K562 (cell line): ENCODE data around the gene LAMB1. TPM values are rescaled to one million over a fixed set of nuclear protein-coding genes. Genes with fewer than 3 reads are reported as not detected.

Experiments
- ATAC-seq: fragments of 200-7000 bp; cut with Tn5 transposase; 3 replicates; pipeline ENCODE4 v1.9.1; 2020; ENCODE audit warnings: moderate library complexity
- BruUV-seq: library from RNA; stranded (reverse); fragments of 400-500 nt; replicated peaks from 2 replicates; lab custom pipeline; 2021; lab: Mats Ljungman, UMichigan
- CTCF ChIA-PET: fragments of 300-600 bp; formaldehyde crosslinking; extraction: SDS; loops from one replicate; lab custom pipeline; 2021; ENCODE audit warnings: low intra/inter-chr PET ratio; lab: Yijun Ruan, JAX
- POLR2A ChIA-PET: fragments of 300-600, 350-650 bp; sonication (Branson Sonifier 250); formaldehyde crosslinking; extraction: SDS; loops from one replicate; lab custom pipeline; 2021; ENCODE audit warnings: antibody characterized with exemption, inconsistent platforms; lab: Yijun Ruan, JAX
- DNase-seq, 4 experiments: peaks; one replicate each; pipeline versions ENCODE4 v3.0.0 to v3.0.0-alpha.2; 2011 to 2018; ENCODE audit warnings: low spot score in 3 of 4, mixed read lengths in 3 of 4; ENCODE audit errors: extremely low read depth in 1 of 4
- FAIRE-seq: peaks from 2 replicates; lab custom pipeline; 2011; peaks lifted over from hg19 to GRCh38; lab: Jason Lieb, UNC
- H2AFZ ChIP-seq: 2 replicates; pipeline ENCODE4 v1.6.0; 2011; ENCODE audit warnings: low read depth, low read length, control low read depth, inconsistent platforms
- H3K27ac ChIP-seq: fragments of 200-600 bp; 3 replicates; pipeline ENCODE4 v1.8.0; 2011; ENCODE audit warnings: low read depth, mild to moderate bottlenecking, control low read depth, inconsistent platforms, low read length, moderate library complexity, mixed read lengths; ENCODE audit errors: extremely low read depth
- H3K27me3 ChIP-seq, 2 experiments: fragments of 300-600 bp in 1 of 2; 2 replicates in 1 of 2; 3 replicates in 1 of 2; pipeline versions ENCODE4 v1.6.0 to v1.8.0; 2011; ENCODE audit warnings: inconsistent platforms in 2 of 2, low read length in 2 of 2, mild to moderate bottlenecking in 1 of 2, mixed read lengths in 1 of 2, moderate library complexity in 1 of 2; ENCODE audit not compliant: control insufficient read depth in 2 of 2, insufficient read depth in 2 of 2
- H3K36me3 ChIP-seq: fragments of 300-600 bp; 3 replicates; pipeline ENCODE4 v1.8.0; 2011; ENCODE audit warnings: mild to moderate bottlenecking, low read length, inconsistent platforms; ENCODE audit not compliant: control insufficient read depth, insufficient read depth
- H3K4me1 ChIP-seq, 2 experiments: fragments of 200-600 bp in 1 of 2; replicated peaks in 1 of 2; 2 replicates in 1 of 2; 3 replicates in 1 of 2; pipeline versions ENCODE4 v1.5.1 to v1.8.0; 2011; ENCODE audit warnings: inconsistent platforms in 2 of 2, low read length in 2 of 2, mild to moderate bottlenecking in 1 of 2, mixed read lengths in 1 of 2, moderate library complexity in 1 of 2; ENCODE audit not compliant: control insufficient read depth in 2 of 2, insufficient read depth in 2 of 2
- H3K4me2 ChIP-seq: 2 replicates; pipeline ENCODE4 v1.6.1; 2011; ENCODE audit warnings: low read length, control low read depth, inconsistent platforms, mixed read lengths; ENCODE audit not compliant: insufficient read depth
- H3K4me3 ChIP-seq: fragments of 200-600 bp; sonication (generic), shearing (Covaris generic); 2 replicates; pipeline ENCODE4 v1.5.1; 2016; ENCODE audit warnings: control low read depth, inconsistent platforms
- H3K79me2 ChIP-seq: fragments of 200-600 bp; 3 replicates; pipeline ENCODE4 v1.8.0; 2011; ENCODE audit warnings: low read length, inconsistent platforms; ENCODE audit not compliant: control insufficient read depth, insufficient read depth
- H3K9ac ChIP-seq, 2 experiments: 2 replicates each; pipeline versions ENCODE4 v1.6.0 to v1.6.1; 2011; ENCODE audit warnings: low read depth in 2 of 2, low read length in 2 of 2, control low read depth in 1 of 2, inconsistent platforms in 1 of 2, mild to moderate bottlenecking in 1 of 2, mixed read lengths in 1 of 2; ENCODE audit not compliant: insufficient read depth in 1 of 2
- H3K9me1 ChIP-seq: one replicate; pipeline ENCODE4 v1.6.0; 2011; ENCODE audit warnings: inconsistent platforms, mild to moderate bottlenecking, low read length, moderate library complexity; ENCODE audit not compliant: control insufficient read depth, insufficient read depth
- H3K9me3 ChIP-seq: replicated peaks from 2 replicates; pipeline ENCODE4 v1.5.1; 2011; ENCODE audit warnings: low read depth, low read length, inconsistent platforms; ENCODE audit not compliant: control insufficient read depth, insufficient read depth
- H4K20me1 ChIP-seq: replicated peaks from 2 replicates; pipeline ENCODE4 v1.6.1; 2011; ENCODE audit warnings: low read length, inconsistent platforms, mixed read lengths; ENCODE audit not compliant: control insufficient read depth, insufficient read depth
- ATF1 ChIP-seq, 2 experiments: fragments of 450-650 bp in 1 of 2; IDR thresholded peaks; 2 replicates each; pipeline ENCODE4 v1.6.1; 2016; ENCODE audit warnings: missing compliant biosample characterization in 1 of 2, missing genetic modification characterization in 1 of 2
- EP400 ChIP-seq: fragments of 450-650 bp; IDR thresholded peaks from 2 replicates; pipeline ENCODE4 v1.6.1; 2017; ENCODE audit warnings: antibody characterized with exemption, mild to moderate bottlenecking, moderate library complexity
- ETV6 ChIP-seq, 3 experiments: fragments of 150-350 bp in 1 of 3; sonication (generic) in 1 of 3; formaldehyde crosslinking in 1 of 3; IDR thresholded peaks; 2 replicates each; pipeline versions ENCODE4 v1.6.1 to v1.8.0; 2014 to 2022; ENCODE audit warnings: borderline replicate concordance in 2 of 3, low read depth in 2 of 3, antibody characterized with exemption in 1 of 3, low read length in 1 of 3, mild to moderate bottlenecking in 1 of 3, missing genetic modification reagents in 1 of 3
- PKNOX1 ChIP-seq: fragments of 450-650 bp; IDR thresholded peaks from 2 replicates; pipeline ENCODE4 v1.6.1; 2016
- POLR2AphosphoS2 ChIP-seq: IDR thresholded peaks from 2 replicates; pipeline ENCODE4 v1.6.1; 2012; ENCODE audit warnings: low read length, improper control_type of control experiment
- TCF7 ChIP-seq: sonication (generic); IDR thresholded peaks from 2 replicates; pipeline ENCODE4 v1.6.1; 2016; ENCODE audit warnings: antibody characterized with exemption, borderline replicate concordance
- ZNF140 ChIP-seq: fragments of 250-450 bp; sonication (Bioruptor Pico); IDR thresholded peaks from 2 replicates; pipeline ENCODE4 v1.8.0; 2021; ENCODE audit warnings: moderate library complexity, mild to moderate bottlenecking, inconsistent platforms
- WGBS: fragments of 100-300 bp; shearing (Covaris generic); methylation state at CpG from one replicate; pipeline ENCODE4 v1.1.6; 2016; ENCODE audit warnings: low coverage, mixed read lengths; ENCODE audit not compliant: insufficient coverage; ENCODE audit errors: missing lambda C conversion rate; 5-methylcytosine and 5-hydroxymethylcytosine counted together
- in situ Hi-C: fragments of 300-500 bp; cut with MboI; formaldehyde crosslinking; loops from 4 replicates; pipeline ENCODE4 v1.15.0; 2018; ENCODE audit warnings: inconsistent platforms, mixed read lengths
- intact Hi-C: fragments of 100-400 bp; cut with micrococcal nuclease; formaldehyde crosslinking; loops from 2 replicates; pipeline ENCODE4 v1.14.2; 2022
- polyA plus RNA-seq, 8 experiments: library from polyadenylated mRNA; depleted of rRNA in 4 of 8; stranded (reverse) in 5 of 8; unstranded in 3 of 8; fragments of >200 nt; fragmentation: Nextera tagmentation in 2 of 8; fragmentation: Illumina TruSeq in 1 of 8; extraction: Ambion mirVana in 2 of 8; extraction: Trizol in 1 of 8; gene quantifications; 2 replicates each; pipeline versions ENCODE4 v1.2.1 to v1.2.3, GENCODE V29; 2011 to 2014; ENCODE audit warnings: inconsistent platforms in 1 of 8, missing spikeins in 1 of 8
- total RNA-seq, 7 experiments: library from RNA; depleted of rRNA in 6 of 7; stranded (reverse); fragments of >200 nt in 6 of 7; fragmentation: Illumina TruSeq in 2 of 7; extraction: Trizol in 2 of 7; gene quantifications; 2 replicates each; pipeline versions ENCODE4 v1.2.1 to v1.2.3, GENCODE V29; 2011 to 2021; ENCODE audit warnings: low replicate concordance in 1 of 7
- TF ChIP-seq, protein P1 (sequence below): fragments of 450-650 bp; formaldehyde crosslinking; IDR thresholded peaks from 2 replicates; pipeline ENCODE4 v1.4.0; 2022; ENCODE audit warnings: missing genetic modification characterization
- TF ChIP-seq, protein P2 (sequence below): fragments of 250-450 bp; sonication (Bioruptor Pico); IDR thresholded peaks from 2 replicates; pipeline ENCODE4 v1.8.0; 2022; ENCODE audit warnings: moderate library complexity, mild to moderate bottlenecking, inconsistent platforms
- TF ChIP-seq, protein P3 (sequence below): fragments of 450-650 bp; IDR thresholded peaks from 2 replicates; pipeline ENCODE4 v1.6.1; 2017; ENCODE audit warnings: antibody characterized with exemption

Gene LAMB1
- total and polyA plus RNA-seq, 9 of the 15 experiments (the other 6 are each of a cell fraction or from before 2014, with no cell fraction given) = 6.0 to 17.7 (median 12.3) TPM

DNA sequence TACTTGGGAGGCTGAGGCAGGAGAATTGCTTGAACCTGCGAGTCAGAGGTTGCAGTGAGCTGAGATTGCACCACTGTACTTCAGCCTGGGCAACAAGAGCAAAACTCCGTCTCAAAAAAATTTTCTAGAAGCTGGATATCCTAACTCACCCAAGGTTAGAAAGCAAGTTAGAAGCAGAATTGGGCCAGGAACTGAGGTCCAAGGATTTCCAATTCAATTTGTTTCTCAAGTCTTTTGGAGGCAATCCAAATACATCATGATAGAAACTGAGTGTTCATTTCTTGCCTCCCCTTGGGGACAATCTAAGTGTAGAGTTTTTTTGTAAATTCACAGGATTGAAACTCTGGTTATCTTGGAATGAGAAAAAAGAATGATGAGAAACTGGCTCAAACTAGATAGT lies 45.5 kb downstream of the LAMB1 start:
- Histone ChIP-seq H4K20me1 (0 out of 2 replicates have a peak, but pooled peaks cover 4% of the 10 kb centered on the region), H3K36me3 (peaks cover 15% of the 10 kb centered on the region; the same call in 2 of the 3 replicates), H3K9ac (no peak overlapping the region), H3K4me1 (no peaks in the 10 kb centered on the region), H3K4me2 (no peak overlapping the region), H3K27me3 (no peaks in the 10 kb centered on the region; a peak in 1 of 5 replicates), H3K4me3 (no peak overlapping the region), H3K79me2 (no peaks in the 10 kb centered on the region), H3K9me1 (no peaks in the 10 kb centered on the region), H3K27ac (no peak overlapping the region), H3K9me3 (no peaks in the 10 kb centered on the region), H2AFZ (no peak overlapping the region)
- WGBS = 41% methylated on average over 2 of the region's 2 CpGs
- in situ Hi-C loops (no loop called here), intact Hi-C loops (no loop called here)
- no peak for TF ChIP-seq POLR2AphosphoS2
- no peak for TF ChIP-seq ETV6 (IDR thresholded peaks at IDR 0.05; ENCODE audit: borderline replicate concordance in 1 of 2, low read depth in 2 of 2, low read length in 1 of 2)
- TF ChIP-seq ETV6 (CRISPR knock-in tag; IDR thresholded peaks at IDR 0.05; ENCODE audit: borderline replicate concordance) = no peak
- no peak for TF ChIP-seq ZNF140 (CRISPR knock-in tag)
- no peak for TF ChIP-seq EP400
- no peak for TF ChIP-seq TCF7
- TF ChIP-seq PKNOX1 = no peak
- no peak for TF ChIP-seq ATF1 (CRISPR knock-in tag; IDR thresholded peaks at IDR 0.05)
- TF ChIP-seq ATF1 (tag; IDR thresholded peaks at IDR 0.05) = no peak
- TF ChIP-seq, protein P1, sequence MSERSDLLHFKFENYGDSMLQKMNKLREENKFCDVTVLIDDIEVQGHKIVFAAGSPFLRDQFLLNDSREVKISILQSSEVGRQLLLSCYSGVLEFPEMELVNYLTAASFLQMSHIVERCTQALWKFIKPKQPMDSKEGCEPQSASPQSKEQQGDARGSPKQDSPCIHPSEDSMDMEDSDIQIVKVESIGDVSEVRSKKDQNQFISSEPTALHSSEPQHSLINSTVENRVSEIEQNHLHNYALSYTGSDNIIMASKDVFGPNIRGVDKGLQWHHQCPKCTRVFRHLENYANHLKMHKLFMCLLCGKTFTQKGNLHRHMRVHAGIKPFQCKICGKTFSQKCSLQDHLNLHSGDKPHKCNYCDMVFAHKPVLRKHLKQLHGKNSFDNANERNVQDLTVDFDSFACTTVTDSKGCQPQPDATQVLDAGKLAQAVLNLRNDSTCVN (CRISPR knock-in tag) = no peak
- TF ChIP-seq, protein P2, sequence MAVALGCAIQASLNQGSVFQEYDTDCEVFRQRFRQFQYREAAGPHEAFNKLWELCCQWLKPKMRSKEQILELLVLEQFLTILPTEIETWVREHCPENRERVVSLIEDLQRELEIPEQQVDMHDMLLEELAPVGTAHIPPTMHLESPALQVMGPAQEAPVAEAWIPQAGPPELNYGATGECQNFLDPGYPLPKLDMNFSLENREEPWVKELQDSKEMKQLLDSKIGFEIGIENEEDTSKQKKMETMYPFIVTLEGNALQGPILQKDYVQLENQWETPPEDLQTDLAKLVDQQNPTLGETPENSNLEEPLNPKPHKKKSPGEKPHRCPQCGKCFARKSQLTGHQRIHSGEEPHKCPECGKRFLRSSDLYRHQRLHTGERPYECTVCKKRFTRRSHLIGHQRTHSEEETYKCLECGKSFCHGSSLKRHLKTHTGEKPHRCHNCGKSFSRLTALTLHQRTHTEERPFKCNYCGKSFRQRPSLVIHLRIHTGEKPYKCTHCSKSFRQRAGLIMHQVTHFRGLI = no peak
- TF ChIP-seq, protein P3, sequence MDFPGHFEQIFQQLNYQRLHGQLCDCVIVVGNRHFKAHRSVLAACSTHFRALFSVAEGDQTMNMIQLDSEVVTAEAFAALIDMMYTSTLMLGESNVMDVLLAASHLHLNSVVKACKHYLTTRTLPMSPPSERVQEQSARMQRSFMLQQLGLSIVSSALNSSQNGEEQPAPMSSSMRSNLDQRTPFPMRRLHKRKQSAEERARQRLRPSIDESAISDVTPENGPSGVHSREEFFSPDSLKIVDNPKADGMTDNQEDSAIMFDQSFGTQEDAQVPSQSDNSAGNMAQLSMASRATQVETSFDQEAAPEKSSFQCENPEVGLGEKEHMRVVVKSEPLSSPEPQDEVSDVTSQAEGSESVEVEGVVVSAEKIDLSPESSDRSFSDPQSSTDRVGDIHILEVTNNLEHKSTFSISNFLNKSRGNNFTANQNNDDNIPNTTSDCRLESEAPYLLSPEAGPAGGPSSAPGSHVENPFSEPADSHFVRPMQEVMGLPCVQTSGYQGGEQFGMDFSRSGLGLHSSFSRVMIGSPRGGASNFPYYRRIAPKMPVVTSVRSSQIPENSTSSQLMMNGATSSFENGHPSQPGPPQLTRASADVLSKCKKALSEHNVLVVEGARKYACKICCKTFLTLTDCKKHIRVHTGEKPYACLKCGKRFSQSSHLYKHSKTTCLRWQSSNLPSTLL = no peak
- FAIRE-seq (no peak), ATAC-seq (no peak), DNase-seq (no peak)
- BruUV-seq = no TSS peak
- POLR2A ChIA-PET = interaction anchor here (0.8 to 0.9 kb wide), 4 partner anchors 9 to 20 kb away, joined by 3 to 4 read pairs (median 4); no protein-coding TSS in a partner anchor
- CTCF ChIA-PET = no interaction called here
